GM23338 (cell line): ENCODE measurements around the gene SKIC8.
A peak's percentile ranks its signal among the peaks of the same experiment; 100 is the strongest.

Experiments
- CREB1 ChIP-seq: fragments of 250-450 bp; sonication (Bioruptor Pico); IDR thresholded peaks from 2 replicates; pipeline ENCODE4 v1.5.0; 2020; ENCODE audit warnings: low read depth, mild to moderate bottlenecking, moderate library complexity
- CTCF ChIP-seq, 2 experiments: fragments of 200-600 bp in 1 of 2; sonication (generic) in 1 of 2; conservative IDR thresholded peaks; 2 replicates each; pipeline versions ENCODE4 v1.5.1 to v1.6.1; 2016 to 2017; ENCODE audit warnings: antibody characterized with exemption in 2 of 2, low read depth in 2 of 2, mild to moderate bottlenecking in 2 of 2, moderate library complexity in 1 of 2
- EZH2 ChIP-seq: fragments of 200-600 bp; sonication (generic); IDR thresholded peaks from one replicate; pipeline ENCODE4 v1.8.0; 2017; ENCODE audit warnings: antibody characterized with exemption, mild to moderate bottlenecking, low read depth; ENCODE audit not compliant: unreplicated experiment
- JUNB ChIP-seq: IDR thresholded peaks from one replicate; pipeline ENCODE4 v1.6.1; 2016; ENCODE audit warnings: antibody characterized with exemption; ENCODE audit not compliant: unreplicated experiment
- POLR2AphosphoS5 ChIP-seq: IDR thresholded peaks from 2 replicates; pipeline ENCODE4 v1.6.1; 2016; ENCODE audit warnings: antibody characterized with exemption, low read depth
- REST ChIP-seq: IDR thresholded peaks from one replicate; pipeline ENCODE4 v1.6.1; 2018; ENCODE audit warnings: antibody characterized with exemption; ENCODE audit not compliant: unreplicated experiment

GRCh38 chr15:78325092-78325843 lies 25.9 kb upstream of the SKIC8 start:
- TF ChIP-seq CTCF (conservative IDR thresholded peaks at IDR 0.05; ENCODE audit: low read depth in 2 of 2) (0 out of 4 replicates have a peak, but pooled peaks of 1 of the 2 experiments have one; percentile 8), POLR2AphosphoS5 (no peak), EZH2 (no peak), JUNB (no peak), REST (no peak), CREB1 (CRISPR knock-in tag) (no peak)
